Stimulated activated CD8-positive, alpha-beta memory T cell treated with anti-CD3 and anti-CD28 coated beads, Interleukin-2, amount 100 ng/mL, for 1 hour (primary cell): ENCODE measurements around the gene FAIM.
"Not testable (repeated sequence)": the region's sequence is repeated elsewhere in the genome, so short reads cannot be mapped to it uniquely, and the experiment has no call there.

Source experiments
- DNase-seq, 2 donors: peaks; one replicate each; pipeline ENCODE4 v3.0.0-alpha.2; 2020; ENCODE audit warnings: low read depth in 2 of 2

Gene FAIM

GRCh38 chr3:138601661-138602060 lies 6.9 kb upstream of the FAIM start:
- not testable (repeated sequence) for DNase-seq

DNA sequence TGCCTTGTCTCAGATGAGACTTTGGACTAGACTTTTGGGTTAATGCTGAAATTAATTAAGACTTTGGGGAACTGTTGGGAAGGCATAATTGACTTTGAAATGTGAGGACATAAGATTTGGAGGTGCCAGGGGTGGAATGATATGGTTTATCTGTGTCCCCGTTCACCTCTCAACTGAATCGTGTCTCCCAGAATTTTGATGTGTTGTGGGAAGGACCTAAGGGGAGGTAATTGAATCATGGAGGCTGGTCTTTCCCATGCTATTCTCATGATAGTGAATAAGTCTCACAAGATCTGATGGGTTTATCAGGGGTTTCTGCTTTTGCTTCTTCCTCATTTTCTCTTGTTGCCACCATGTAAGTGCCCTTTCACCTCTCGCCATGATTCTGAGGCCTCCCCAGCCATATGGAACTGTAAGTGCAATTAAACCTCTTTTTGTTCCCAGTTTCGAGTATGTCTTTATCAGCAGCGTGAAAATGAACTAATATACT lies 4.4 kb upstream of the FAIM start:
- DNase-seq: not testable (repeated sequence)

- DNase-seq: no peak
These were observed 1.3 kb downstream of the FAIM start for GRCh38 chr3:138609898-138610266.

- no peak for DNase-seq
These were observed 6.9 kb downstream of the FAIM start for GRCh38 chr3:138615462-138615861.

DNA sequence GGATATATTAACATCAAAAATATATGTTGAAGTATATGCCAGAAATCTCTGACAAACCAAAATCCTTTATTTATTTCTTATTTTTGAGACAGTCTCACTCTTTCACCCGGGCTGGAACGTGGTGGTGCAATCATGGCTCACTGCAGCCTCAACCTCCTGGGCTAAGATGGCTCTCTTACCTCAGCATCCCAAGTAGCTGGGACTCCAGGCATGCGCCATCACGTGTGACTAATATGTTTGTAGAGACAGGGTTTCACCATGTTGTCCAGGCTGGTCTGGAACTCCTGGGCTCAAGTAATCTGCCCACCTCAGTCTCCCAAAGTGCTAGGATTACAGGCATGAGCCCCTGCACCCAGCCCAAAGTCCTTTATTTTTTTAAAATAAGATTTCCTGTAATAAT lies 11.9 kb downstream of the FAIM start:
- no peak for DNase-seq

GRCh38 chr3:138624518-138624917 lies 15.9 kb downstream of the FAIM start:
- no peak for DNase-seq

DNA sequence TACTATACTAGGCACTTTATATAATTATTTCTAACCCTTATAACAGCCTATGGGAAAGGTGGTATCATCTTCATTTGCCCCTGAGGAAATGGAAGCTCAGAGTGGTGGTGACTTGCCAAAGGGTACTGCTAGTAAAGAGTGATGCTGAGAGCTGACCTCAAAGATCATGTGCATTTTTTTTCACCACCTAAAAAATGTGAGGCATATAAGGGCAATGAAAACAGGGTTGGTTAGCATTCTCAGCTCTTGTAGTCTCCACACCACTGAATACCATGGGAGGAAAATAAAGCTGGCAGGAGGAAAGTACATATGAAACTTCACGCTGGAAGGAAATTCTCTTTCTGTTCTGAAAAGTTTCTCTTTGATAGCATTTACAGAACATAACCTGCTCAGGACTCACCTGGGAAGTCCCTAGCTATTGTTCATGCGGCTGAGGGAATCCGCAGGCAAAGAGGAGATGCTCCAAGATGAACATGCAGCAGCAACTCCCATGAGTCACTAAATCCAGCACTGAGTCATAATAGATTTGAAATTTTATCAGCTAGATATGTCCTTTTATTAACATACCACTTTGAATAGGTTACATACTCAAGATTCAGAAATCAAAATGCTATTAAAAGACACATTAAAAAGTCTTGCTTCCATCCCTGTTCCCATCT lies 17.3 kb downstream of the FAIM start:
- DNase-seq: no peak

DNA sequence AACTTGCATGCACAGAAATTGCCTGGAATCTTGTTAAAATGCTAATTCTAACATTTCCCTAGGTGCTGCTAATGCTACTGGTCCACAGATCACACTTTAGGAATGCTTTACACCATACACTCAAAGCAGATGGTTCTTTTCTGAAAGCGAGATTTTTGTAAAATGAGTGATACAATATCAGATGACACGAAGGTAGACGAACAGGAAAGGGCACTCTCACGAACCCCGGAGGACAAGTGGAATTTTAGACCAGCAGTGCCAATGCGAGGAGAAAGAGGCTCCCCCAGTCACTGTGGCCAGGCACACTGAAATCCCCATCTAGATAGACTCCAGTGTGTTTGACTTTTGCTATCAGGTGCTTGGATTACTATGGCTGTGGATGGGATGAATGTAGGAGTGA lies 21.0 kb downstream of the FAIM start:
- DNase-seq: no peak

- no peak for DNase-seq
These were observed 30.1 kb downstream of the FAIM start for GRCh38 chr3:138638641-138639040.

GRCh38 chr3:138640537-138640936 lies 32.0 kb downstream of the FAIM start:
- DNase-seq: no peak

DNA sequence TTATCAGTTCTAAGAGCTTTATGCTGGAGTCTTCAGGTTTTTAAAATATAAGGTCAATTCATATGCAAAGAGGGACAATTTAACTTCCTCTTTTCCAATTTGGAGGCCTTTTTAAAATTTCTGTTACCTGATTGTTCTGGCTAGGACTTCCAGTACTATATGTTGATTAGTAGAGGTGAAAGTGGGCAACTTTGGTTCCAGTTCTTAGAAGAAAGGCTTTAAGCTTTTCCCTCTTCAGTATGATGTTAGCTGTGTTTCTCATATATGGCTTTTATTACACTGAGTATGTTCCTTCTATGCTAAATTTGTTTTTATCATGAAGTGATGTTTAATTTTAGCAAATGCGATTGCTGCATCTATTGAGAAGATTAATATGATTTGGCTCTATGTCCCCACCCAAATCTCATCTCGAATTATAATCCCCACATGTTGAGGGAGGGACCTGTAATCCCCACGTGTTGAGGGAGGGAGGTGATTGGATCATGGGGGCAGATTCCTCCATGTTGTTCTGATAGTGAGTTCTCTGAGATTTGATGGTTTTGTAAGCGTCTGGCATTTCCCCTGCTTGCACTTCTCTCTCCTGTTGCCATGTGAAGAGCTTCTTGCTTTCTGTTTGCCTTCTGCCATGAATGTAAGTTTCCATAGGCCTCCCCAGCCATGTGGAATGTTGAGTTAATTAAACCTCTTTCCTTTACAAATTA lies 33.8 kb downstream of the FAIM start:
- no peak for DNase-seq

DNA sequence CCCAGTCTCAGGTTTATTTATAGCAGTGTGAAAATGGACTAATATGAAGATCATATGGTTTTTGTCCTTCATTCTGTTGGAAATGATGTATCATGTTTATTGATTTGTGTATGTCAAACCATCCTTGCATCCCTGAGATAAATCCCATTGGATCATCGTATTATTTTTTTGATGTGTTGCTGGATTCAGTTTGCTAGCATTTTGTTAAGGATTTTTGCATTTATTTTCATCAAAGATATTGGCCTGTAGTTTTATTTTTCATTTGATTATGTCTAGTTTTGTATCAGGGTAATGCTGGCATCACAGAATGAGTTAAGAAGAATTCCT lies 34.3 kb downstream of the FAIM start:
- DNase-seq: no peak

GRCh38 chr3:138646008-138646407 lies 37.4 kb downstream of the FAIM start:
- DNase-seq: no peak

DNA sequence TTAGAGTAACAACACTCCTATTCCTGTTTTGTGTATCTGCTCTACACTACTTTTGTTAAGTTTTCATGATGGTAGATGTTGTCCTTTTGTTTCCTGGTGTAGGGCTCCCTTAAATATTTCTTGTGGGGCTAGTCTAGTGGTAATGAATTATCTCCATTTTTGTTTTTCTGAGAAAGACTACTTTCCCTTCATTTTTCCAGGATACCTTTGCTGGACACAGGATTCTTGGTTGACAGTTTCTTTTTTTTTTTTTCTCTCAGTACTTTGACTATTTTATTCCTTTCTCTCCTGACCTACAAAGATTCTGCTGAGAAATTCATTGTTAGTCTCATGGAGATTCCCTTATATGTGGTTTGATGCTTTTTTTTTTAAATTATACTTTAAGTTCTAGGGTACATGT lies 37.9 kb downstream of the FAIM start:
- DNase-seq: no peak

DNA sequence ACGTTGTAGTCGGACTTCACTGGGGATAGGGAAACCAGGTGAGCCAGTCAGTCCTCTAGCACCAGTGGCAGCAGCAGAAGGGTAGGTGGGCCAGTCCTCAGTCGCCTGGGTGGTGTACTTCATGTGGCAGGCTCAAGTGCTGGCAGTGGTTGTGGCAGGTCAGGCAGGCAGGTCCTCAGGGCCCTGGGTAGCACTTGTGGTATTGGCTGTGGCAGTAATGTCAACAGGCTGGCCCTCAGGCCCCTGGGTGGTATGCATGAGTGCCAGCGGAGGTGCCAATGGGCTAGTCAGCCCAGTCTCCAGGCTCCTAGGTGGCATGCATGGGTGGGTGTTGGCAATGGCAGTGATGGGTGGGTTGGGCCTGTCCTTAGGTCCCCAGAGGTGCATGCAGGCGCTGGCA lies 40.6 kb downstream of the FAIM start:
- no peak for DNase-seq

DNA sequence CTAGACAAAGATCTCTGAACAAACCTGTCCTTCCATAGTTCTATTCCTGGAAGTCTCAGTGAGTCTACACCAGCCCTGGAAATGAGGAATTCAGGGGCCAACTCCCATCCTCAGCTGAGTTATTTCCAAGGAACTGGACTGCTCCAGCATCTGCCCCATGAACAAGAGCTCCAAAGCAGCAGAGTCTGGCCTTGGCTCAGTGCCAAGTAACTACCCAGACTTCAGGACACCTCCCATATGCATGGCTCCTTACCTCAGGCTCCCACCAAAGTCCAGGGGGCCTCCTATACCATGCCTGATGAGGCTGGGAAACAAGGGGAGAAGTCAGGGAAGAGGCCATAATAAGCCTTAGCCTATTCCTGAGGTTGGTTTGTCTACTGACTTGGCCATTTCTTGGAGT lies 45.0 kb downstream of the FAIM start:
- no peak for DNase-seq

DNA sequence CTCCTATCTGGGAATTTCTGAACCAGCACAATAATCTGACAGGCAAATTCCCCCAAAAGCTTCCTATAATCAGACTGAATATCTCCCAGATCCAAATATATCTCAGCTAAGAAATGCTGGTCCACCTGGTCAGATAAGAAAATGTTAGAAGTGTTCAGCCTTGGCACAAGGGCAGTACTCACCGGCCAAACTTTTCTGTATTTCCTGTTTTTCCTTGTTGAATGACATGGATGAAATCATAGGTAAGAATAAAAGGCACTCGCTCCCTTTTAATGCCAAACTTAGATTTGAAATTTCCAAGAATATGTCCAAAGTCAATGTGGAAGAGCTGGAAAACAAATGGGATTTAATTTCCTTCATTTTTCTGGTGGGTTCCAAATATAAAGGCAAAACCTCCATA lies 48.9 kb downstream of the FAIM start:
- no peak for DNase-seq

DNA sequence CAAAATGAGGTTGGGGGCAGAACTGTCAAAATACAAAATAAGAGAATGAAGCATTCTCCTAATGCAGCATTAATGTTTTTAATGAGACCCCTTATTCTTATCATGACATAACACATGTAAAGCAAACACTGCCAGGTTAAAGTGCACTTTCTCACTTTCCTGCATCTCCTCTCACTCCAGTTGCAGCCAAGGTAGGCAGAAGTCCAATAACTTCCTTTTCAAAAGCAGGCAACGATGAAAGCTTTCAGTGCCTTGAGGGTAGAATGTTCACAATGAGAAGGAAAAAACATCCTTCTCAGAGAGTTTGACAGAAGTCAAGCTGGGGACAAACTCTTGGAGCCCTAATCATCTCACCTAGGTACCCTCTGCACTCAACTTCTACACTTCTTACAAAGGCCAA lies 59.5 kb downstream of the FAIM start:
- no peak for DNase-seq

DNA sequence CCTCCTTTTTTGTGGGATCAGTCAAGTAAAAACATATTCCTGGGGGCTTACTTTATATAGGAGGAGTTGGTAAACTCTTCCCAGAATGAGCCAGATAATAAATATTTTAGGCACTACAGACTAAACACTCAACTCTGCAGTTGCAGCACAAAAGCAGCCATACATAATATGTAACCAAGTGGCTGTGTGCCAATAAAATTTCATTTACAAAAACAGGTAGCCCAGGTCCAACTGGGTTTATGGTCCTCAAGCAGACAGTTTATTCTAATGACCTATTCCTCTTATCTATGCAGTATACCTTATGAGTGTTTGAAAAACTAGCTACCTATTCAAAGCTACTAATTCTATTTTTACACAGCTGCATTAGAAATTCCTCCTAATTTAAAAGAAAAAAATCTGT lies 61.8 kb downstream of the FAIM start:
- no peak for DNase-seq

- no peak for DNase-seq
These were observed 65.3 kb downstream of the FAIM start for GRCh38 chr3:138673641-138674530.

DNA sequence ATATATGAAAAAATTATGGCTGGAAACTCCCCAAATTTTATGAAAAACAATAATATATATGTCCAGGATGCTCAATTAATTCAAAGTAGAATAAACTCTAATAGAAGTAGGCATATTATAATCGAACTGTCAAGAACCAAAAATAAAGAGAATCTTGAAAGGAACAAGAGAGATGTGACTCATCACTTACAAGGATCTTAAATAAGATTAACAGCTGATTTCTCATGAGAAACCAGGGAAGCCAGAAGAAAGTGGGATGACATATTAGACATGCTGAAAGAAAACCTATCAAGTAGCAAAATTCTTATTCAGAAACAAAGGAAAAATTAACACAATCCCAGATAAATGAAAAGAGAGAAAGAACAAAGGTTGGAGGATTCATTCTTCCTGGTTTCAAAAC lies 66.8 kb downstream of the FAIM start:
- no peak for DNase-seq

- DNase-seq: no peak
These were observed 69.5 kb downstream of the FAIM start for GRCh38 chr3:138678086-138678485.

DNA sequence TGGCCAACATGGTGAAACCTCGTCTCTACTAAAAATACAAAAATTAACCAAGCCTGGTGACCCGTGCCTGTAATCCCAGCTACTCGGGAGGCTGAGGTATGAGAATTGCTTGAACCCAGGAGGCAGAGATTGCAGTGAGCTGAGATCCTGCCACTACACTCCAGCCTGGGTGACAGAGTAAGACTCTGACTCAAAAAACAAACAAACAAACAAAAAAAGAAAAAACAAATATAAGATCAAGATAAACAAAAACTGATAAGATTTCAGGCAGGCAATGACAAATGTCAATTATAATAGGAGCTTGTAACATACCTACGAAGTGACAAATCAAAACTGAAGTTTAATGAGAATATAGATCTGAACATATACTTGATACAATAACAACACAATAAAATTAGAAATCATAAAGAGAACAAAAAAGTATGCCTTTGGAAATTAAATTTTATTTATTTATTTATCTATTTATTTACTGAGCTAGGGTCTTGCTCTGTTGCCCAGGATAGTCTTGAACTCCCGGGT lies 70.4 kb downstream of the FAIM start:
- DNase-seq: no peak
